ENCODE data around the gene TMEM170A. TPM values are rescaled to one million over a fixed set of nuclear protein-coding genes. Genes with fewer than 3 reads are reported as not detected.

TMEM170A gene
- total and polyA plus RNA-seq, 2 of the 13 experiments (the other 11 are each of a cell fraction or from before 2014, with no cell fraction given): 35.7 to 39.7 TPM

GRCh38 chr16:75506574-75506973 is 42.1 kb upstream of the TMEM170A start (continued):
- TF ChIP-seq ZNF441 (CRISPR knock-in tag; IDR thresholded peaks at IDR 0.05; ENCODE audit: borderline replicate concordance): 0 out of 2 replicates have a peak, but pooled peaks have one; percentile 46
- no peak for TF ChIP-seq GMEB2 (CRISPR knock-in tag; IDR thresholded peaks at IDR 0.05; ENCODE audit: low read depth)
- TF ChIP-seq ZNF234 (CRISPR knock-in tag; conservative IDR thresholded peaks at IDR 0.05): no peak
- TF ChIP-seq GATAD2A (CRISPR knock-in tag; IDR thresholded peaks at IDR 0.05): peak; percentile 93
- TF ChIP-seq NCOA2 (CRISPR knock-in tag; IDR thresholded peaks at IDR 0.05): peak; percentile 55
- TF ChIP-seq ZNF644 (CRISPR knock-in tag; IDR thresholded peaks at IDR 0.05; ENCODE audit: low read depth): peak; percentile 70; the same call in 1 of the 2 replicates
- no peak for TF ChIP-seq CREB1 (IDR thresholded peaks at IDR 0.05)
- TF ChIP-seq CREB1 (CRISPR knock-in tag; IDR thresholded peaks at IDR 0.05): peak; percentile 68; the same call in 1 of the 2 replicates
- TF ChIP-seq CEBPZ (IDR thresholded peaks at IDR 0.05; ENCODE audit: low read length): no peak
- TF ChIP-seq KIAA2018 (CRISPR knock-in tag; IDR thresholded peaks at IDR 0.05; ENCODE audit: borderline replicate concordance): no peak
- TF ChIP-seq FOSL2 (CRISPR knock-in tag; IDR thresholded peaks at IDR 0.05): peak; percentile 89
- no peak for TF ChIP-seq ZNF280B (CRISPR knock-in tag; IDR thresholded peaks at IDR 0.05; ENCODE audit: borderline replicate concordance)
- peak; percentile 65; the same call in 1 of the 2 replicates for TF ChIP-seq HOMEZ (CRISPR knock-in tag; IDR thresholded peaks at IDR 0.05; ENCODE audit: low read depth)
